Mesenchymal stem cell (in vitro differentiated cells and primary cell): ENCODE data around the gene EPM2A.

Source experiments
- DNase-seq: peaks from one replicate; pipeline ENCODE4 v3.0.0-alpha.2; 2013
- H2AFZ ChIP-seq: one replicate; pipeline ENCODE4 v1.6.1; 2013; ENCODE audit warnings: low read depth, mild to moderate bottlenecking, control low read depth, inconsistent platforms, low read length, moderate library complexity
- H2AK5ac ChIP-seq: 2 replicates; pipeline ENCODE4 v1.6.1; 2013; ENCODE audit warnings: low read length, moderate library complexity, mild to moderate bottlenecking, inconsistent platforms; ENCODE audit not compliant: severe bottlenecking
- H2BK120ac ChIP-seq: one replicate; pipeline ENCODE4 v1.6.1; 2013; ENCODE audit warnings: low read depth, mild to moderate bottlenecking, inconsistent platforms, low read length, moderate library complexity
- H2BK12ac ChIP-seq, 2 experiments: one replicate each; pipeline ENCODE4 v1.6.1; 2013; ENCODE audit warnings: inconsistent platforms in 2 of 2, low read length in 2 of 2, mild to moderate bottlenecking in 2 of 2, moderate library complexity in 2 of 2, control low read depth in 1 of 2
- H2BK15ac ChIP-seq: one replicate; pipeline ENCODE4 v1.6.1; 2013; ENCODE audit warnings: mild to moderate bottlenecking, low read depth, inconsistent platforms; ENCODE audit not compliant: poor library complexity, severe bottlenecking
- H2BK5ac ChIP-seq: 2 replicates; pipeline ENCODE4 v1.6.1; 2013; ENCODE audit warnings: low read depth, mild to moderate bottlenecking, low read length, control low read depth, inconsistent platforms; ENCODE audit not compliant: poor library complexity, severe bottlenecking
- H3K14ac ChIP-seq, 2 experiments: one replicate each; pipeline ENCODE4 v1.6.1; 2013; ENCODE audit warnings: inconsistent platforms in 2 of 2, low read length in 2 of 2, control low read depth in 1 of 2, mild to moderate bottlenecking in 1 of 2, moderate library complexity in 1 of 2
- H3K18ac ChIP-seq, 2 experiments: one replicate each; pipeline ENCODE4 v1.6.1; 2013; ENCODE audit warnings: inconsistent platforms in 2 of 2, low read length in 2 of 2, control low read depth in 1 of 2, low read depth in 1 of 2, mild to moderate bottlenecking in 1 of 2
- H3K23ac ChIP-seq, 2 experiments: one replicate each; pipeline ENCODE4 v1.6.1; 2013; ENCODE audit warnings: inconsistent platforms in 2 of 2, low read length in 2 of 2, mild to moderate bottlenecking in 2 of 2, moderate library complexity in 2 of 2, control low read depth in 1 of 2
- H3K27ac ChIP-seq: 2 replicates; pipeline ENCODE4 v1.5.1; 2013; ENCODE audit warnings: mild to moderate bottlenecking, moderate library complexity, low read length, control low read depth, inconsistent platforms; ENCODE audit not compliant: poor library complexity, severe bottlenecking
- H3K27me3 ChIP-seq, 2 experiments: 2 replicates each; pipeline versions ENCODE4 v1.6.1 to v1.7.0; 2013; ENCODE audit warnings: low read length in 2 of 2, mild to moderate bottlenecking in 2 of 2, moderate library complexity in 2 of 2, control low read depth in 1 of 2, inconsistent platforms in 1 of 2; ENCODE audit not compliant: control insufficient read depth in 1 of 2, insufficient read depth in 1 of 2
- H3K36me3 ChIP-seq, 2 experiments: 2 replicates each; pipeline versions ENCODE4 v1.6.1 to v1.7.0; 2013; ENCODE audit warnings: low read length in 2 of 2, control low read depth in 1 of 2, inconsistent platforms in 1 of 2, low read depth in 1 of 2, mild to moderate bottlenecking in 1 of 2; ENCODE audit not compliant: insufficient read depth in 2 of 2, control insufficient read depth in 1 of 2
- H3K4ac ChIP-seq, 2 experiments: one replicate each; pipeline ENCODE4 v1.6.1; 2013; ENCODE audit warnings: inconsistent platforms in 2 of 2, low read length in 2 of 2, mild to moderate bottlenecking in 2 of 2, moderate library complexity in 2 of 2, control low read depth in 1 of 2, low read depth in 1 of 2
- H3K4me1 ChIP-seq: 2 replicates; pipeline ENCODE4 v1.6.1; 2013; ENCODE audit warnings: low read depth, low read length, control low read depth; ENCODE audit not compliant: control insufficient read depth, insufficient read depth
- H3K4me2 ChIP-seq: 2 replicates; pipeline ENCODE4 v1.6.1; 2013; ENCODE audit warnings: low read length, mild to moderate bottlenecking, inconsistent platforms; ENCODE audit not compliant: poor library complexity, severe bottlenecking
- H3K4me3 ChIP-seq, 2 experiments: 2 replicates each; pipeline versions ENCODE4 v1.5.1 to v1.7.0; 2013; ENCODE audit warnings: low read length in 2 of 2, mild to moderate bottlenecking in 2 of 2, control low read depth in 1 of 2, low read depth in 1 of 2; ENCODE audit not compliant: insufficient read depth in 1 of 2
- H3K79me1 ChIP-seq: replicated peaks from 2 replicates; pipeline ENCODE4 v1.6.1; 2013; ENCODE audit warnings: mild to moderate bottlenecking, control low read depth, low read length, inconsistent platforms; ENCODE audit not compliant: poor library complexity, severe bottlenecking
- H3K9ac ChIP-seq: 2 replicates; pipeline ENCODE4 v1.7.0; 2013; ENCODE audit warnings: mild to moderate bottlenecking, low read length, moderate library complexity
- H3K9me3 ChIP-seq: 2 replicates; pipeline ENCODE4 v1.7.0; 2013; ENCODE audit warnings: mild to moderate bottlenecking, low read length; ENCODE audit not compliant: control insufficient read depth
- H4K8ac ChIP-seq: one replicate; pipeline ENCODE4 v1.6.1; 2013; ENCODE audit warnings: inconsistent platforms, mild to moderate bottlenecking, low read length, moderate library complexity
- H4K91ac ChIP-seq: one replicate; pipeline ENCODE4 v1.6.1; 2013; ENCODE audit warnings: mild to moderate bottlenecking, low read length, inconsistent platforms
- WGBS: methylation state at CpG from one replicate; pipeline ENCODE4 v1.1.7; 2013; ENCODE audit warnings: mixed read lengths; 5-methylcytosine and 5-hydroxymethylcytosine counted together

Gene EPM2A

DNA sequence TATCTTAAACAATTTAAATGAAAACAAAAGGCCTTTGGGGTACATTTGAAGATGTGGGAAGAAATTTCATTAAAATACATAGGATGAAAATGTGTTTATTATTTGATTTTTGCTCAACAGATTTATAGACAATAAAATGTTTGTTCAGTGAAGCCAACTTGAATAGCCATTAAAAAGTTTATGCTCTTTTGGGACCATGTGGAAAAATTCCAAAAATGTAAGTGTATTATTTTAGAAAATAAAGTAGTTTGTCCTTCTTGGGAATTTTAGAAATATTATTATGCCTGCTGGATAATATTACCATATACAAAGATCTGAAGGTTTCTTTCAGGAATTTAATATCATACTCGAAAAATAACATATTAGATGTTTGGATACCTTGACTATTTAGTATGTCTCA lies 131.3 kb downstream of the EPM2A start:
- Histone ChIP-seq H3K4me1 (no peaks in the 10 kb centered on the region), H3K79me1 (no peaks in the 10 kb centered on the region), H2BK120ac (no peak overlapping the region), H3K36me3 (no peaks in the 10 kb centered on the region), H2BK15ac (no peak overlapping the region), H3K23ac (no peak overlapping the region), H3K14ac (no peak overlapping the region), H3K4ac (no peak overlapping the region), H3K27ac (no peak overlapping the region), H2AK5ac (no peak overlapping the region), H2BK12ac (no peak overlapping the region), H3K9me3 (no peaks in the 10 kb centered on the region), H3K4me2 (no peak overlapping the region), H2BK5ac (no peak overlapping the region), H4K8ac (no peak overlapping the region), H4K91ac (no peak overlapping the region), H3K18ac (no peak overlapping the region), H2AFZ (no peak overlapping the region), H3K27me3 (no peaks in the 10 kb centered on the region), H3K4me3 (no peak overlapping the region), H3K9ac (no peak overlapping the region)
- no peak for DNase-seq
- no CpG with 5 or more reads among the region's 1 CpG for WGBS

GRCh38 chr6:145603424-145603833 lies 131.9 kb downstream of the EPM2A start:
- DNase-seq: no peak

GRCh38 chr6:145602726-145603326 lies 132.5 kb downstream of the EPM2A start:
- H4K91ac ChIP-seq: no peak overlapping the region
- no peak overlapping the region for H3K18ac ChIP-seq
- H3K27ac ChIP-seq: no peak overlapping the region
- H3K9me3 ChIP-seq: no peaks in the 10 kb centered on the region
- no peak overlapping the region for H2AK5ac ChIP-seq
- H2BK120ac ChIP-seq: no peak overlapping the region
- H3K4me2 ChIP-seq: no peak overlapping the region
- no peak overlapping the region for H3K23ac ChIP-seq
- H3K4me3 ChIP-seq: no peak overlapping the region
- H3K9ac ChIP-seq: no peak overlapping the region
- H3K79me1 ChIP-seq: no peaks in the 10 kb centered on the region
- no peak overlapping the region for H3K14ac ChIP-seq
- no peak overlapping the region for H2BK15ac ChIP-seq
- no peak overlapping the region for H2BK12ac ChIP-seq
- no peaks in the 10 kb centered on the region for H3K36me3 ChIP-seq
- no peaks in the 10 kb centered on the region for H3K27me3 ChIP-seq
- no peak overlapping the region for H4K8ac ChIP-seq
- no peaks in the 10 kb centered on the region for H3K4me1 ChIP-seq
- no peak overlapping the region for H2BK5ac ChIP-seq
- no peak overlapping the region for H2AFZ ChIP-seq
- 78% methylated on average over 4 of the region's 4 CpGs for WGBS
- H3K4ac ChIP-seq: no peak overlapping the region
- no peak for DNase-seq

More at GRCh38 chr6:145603424-145603833, 131.9 kb downstream of the EPM2A start:
- Histone ChIP-seq H3K4me2 (no peak overlapping the region), H3K23ac (no peak overlapping the region), H3K36me3 (no peaks in the 10 kb centered on the region), H2BK5ac (no peak overlapping the region), H3K4ac (no peak overlapping the region), H2AK5ac (no peak overlapping the region), H3K9me3 (no peaks in the 10 kb centered on the region), H4K91ac (no peak overlapping the region), H2BK15ac (no peak overlapping the region), H2BK12ac (no peak overlapping the region), H2AFZ (no peak overlapping the region), H3K4me3 (no peak overlapping the region), H3K27me3 (no peaks in the 10 kb centered on the region), H3K27ac (no peak overlapping the region), H3K4me1 (no peaks in the 10 kb centered on the region), H3K79me1 (no peaks in the 10 kb centered on the region), H3K18ac (no peak overlapping the region), H4K8ac (no peak overlapping the region), H3K14ac (no peak overlapping the region), H2BK120ac (no peak overlapping the region), H3K9ac (no peak overlapping the region)

GRCh38 chr6:145601397-145601796 lies 133.9 kb downstream of the EPM2A start:
- Histone ChIP-seq H3K23ac (no peak overlapping the region), H2BK12ac (no peak overlapping the region), H2AK5ac (no peak overlapping the region), H3K18ac (no peak overlapping the region), H3K4me2 (no peak overlapping the region), H4K91ac (no peak overlapping the region), H4K8ac (no peak overlapping the region), H2BK120ac (no peak overlapping the region), H3K4ac (no peak overlapping the region), H3K9ac (no peak overlapping the region), H3K36me3 (no peaks in the 10 kb centered on the region), H3K9me3 (no peaks in the 10 kb centered on the region), H3K14ac (no peak overlapping the region), H3K4me3 (no peak overlapping the region), H3K79me1 (no peaks in the 10 kb centered on the region), H2AFZ (no peak overlapping the region), H2BK5ac (no peak overlapping the region), H3K27me3 (no peaks in the 10 kb centered on the region), H3K27ac (no peak overlapping the region), H2BK15ac (no peak overlapping the region), H3K4me1 (no peaks in the 10 kb centered on the region)
- 100% methylated on average over 2 of the region's 2 CpGs for WGBS
- no peak for DNase-seq
